T-helper 2 cell treated with Interferon-gamma antibody and Interleukin-4, amounts not matched to agents 5 μg/mL and 100 μg/mL, for 36 hours (primary cell): Measurements from ENCODE around the gene VMAC.
"Not testable (repeated sequence)": the region's sequence is repeated elsewhere in the genome, so short reads cannot be mapped to it uniquely, and the experiment has no call there.

Experiments used
- DNase-seq: peaks from one replicate; pipeline ENCODE4 v3.0.0; 2021; ENCODE audit warnings: low spot score
- H3K27ac Mint-ChIP-seq: one replicate; pipeline ENCODE4 v1.8.0; 2021; ENCODE audit warnings: mild to moderate bottlenecking, mixed read lengths
- H3K27me3 Mint-ChIP-seq: one replicate; pipeline ENCODE4 v1.8.0; 2021; ENCODE audit warnings: low read depth, mixed read lengths
- H3K36me3 Mint-ChIP-seq: one replicate; pipeline ENCODE4 v1.8.0; 2021; ENCODE audit warnings: low read depth, mixed read lengths
- H3K4me1 Mint-ChIP-seq: one replicate; pipeline ENCODE4 v1.8.0; 2021; ENCODE audit warnings: low read depth, mixed read lengths
- H3K4me3 Mint-ChIP-seq: one replicate; pipeline ENCODE4 v1.8.0; 2022; ENCODE audit warnings: mild to moderate bottlenecking, moderate library complexity, mixed read lengths
- H3K9me3 Mint-ChIP-seq: one replicate; pipeline ENCODE4 v1.8.0; 2021; ENCODE audit warnings: mixed read lengths

Gene VMAC

DNA sequence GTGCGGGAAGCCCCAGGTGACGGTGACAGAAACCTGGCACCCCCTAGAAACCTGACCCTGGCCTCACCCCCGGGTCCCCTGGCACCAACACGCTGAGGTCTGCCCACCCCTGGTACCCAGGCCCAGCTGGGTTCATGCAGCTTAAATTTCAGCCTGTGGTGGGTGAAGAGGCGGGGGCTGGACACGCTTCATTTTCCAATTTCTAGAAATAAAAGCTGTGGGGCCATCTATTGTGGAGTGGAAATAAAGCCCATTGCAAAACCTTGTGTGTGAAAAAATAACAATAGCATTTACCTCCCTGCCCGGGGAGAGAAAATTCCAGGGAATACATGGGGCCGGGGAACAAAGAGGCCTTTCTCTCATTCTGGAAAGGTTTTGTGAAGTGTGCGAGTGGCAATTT, 26.8 kb upstream of the VMAC start:
- H3K27ac Mint-ChIP-seq, result no peak overlapping the region
- DNase-seq, result no peak
- H3K27me3 Mint-ChIP-seq, result peaks cover 4% of the 10 kb centered on the region
- H3K9me3 Mint-ChIP-seq, result no peaks in the 10 kb centered on the region
- H3K4me3 Mint-ChIP-seq, result no peak overlapping the region
- no peaks in the 10 kb centered on the region for H3K36me3 Mint-ChIP-seq
- no peaks in the 10 kb centered on the region for H3K4me1 Mint-ChIP-seq

DNA sequence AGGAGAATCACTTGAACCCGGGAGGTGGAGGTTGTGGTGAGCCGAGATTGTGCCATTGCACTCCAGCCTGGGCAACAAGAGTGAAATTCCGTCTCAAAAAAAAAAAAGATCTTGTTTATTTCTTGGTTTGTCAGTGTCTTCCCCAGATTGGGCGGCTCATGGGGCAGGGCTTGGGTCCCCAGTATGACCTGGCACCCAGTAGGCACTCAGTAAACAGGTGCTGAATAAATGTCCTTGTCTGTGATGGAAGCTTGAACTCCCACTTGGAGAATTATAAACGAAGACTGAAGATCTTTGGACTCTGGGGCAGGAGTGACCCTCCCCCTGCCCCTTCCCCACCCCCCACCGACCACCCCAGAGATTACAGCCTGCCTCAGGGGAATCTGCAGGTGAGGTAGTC, 24.5 kb upstream of the VMAC start:
- H3K4me3 Mint-ChIP-seq, result no peak overlapping the region
- DNase-seq, result no peak
- no peaks in the 10 kb centered on the region for H3K4me1 Mint-ChIP-seq
- H3K9me3 Mint-ChIP-seq, result no peaks in the 10 kb centered on the region
- H3K27ac Mint-ChIP-seq, result no peak overlapping the region
- H3K36me3 Mint-ChIP-seq, result no peaks in the 10 kb centered on the region
- peaks cover 4% of the 10 kb centered on the region for H3K27me3 Mint-ChIP-seq

DNA sequence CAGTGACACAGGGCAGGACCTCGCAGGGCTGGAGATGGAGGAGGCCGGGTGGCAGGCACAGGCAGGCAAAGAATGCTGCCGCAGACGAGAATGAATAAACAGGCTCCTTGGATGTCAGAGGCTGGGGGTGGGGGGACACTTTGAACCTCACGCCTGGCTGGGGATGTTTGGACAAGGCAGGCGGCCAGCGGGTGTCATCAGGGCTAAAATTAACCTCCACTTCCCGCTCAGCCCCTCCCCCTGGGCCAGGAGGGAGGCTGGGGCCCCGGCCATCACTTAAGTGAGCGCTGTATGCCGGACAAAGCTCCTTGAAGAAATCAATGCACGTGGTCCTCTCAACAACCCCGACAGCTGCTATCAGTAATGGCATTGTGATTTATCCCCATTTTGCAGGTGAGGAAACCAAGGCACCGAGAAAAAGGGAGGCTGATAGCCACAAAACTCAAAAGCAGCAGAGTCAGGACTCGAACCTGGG, 24.0 kb upstream of the VMAC start:
- Mint-ChIP-seq H3K27ac (no peak overlapping the region), H3K36me3 (no peaks in the 10 kb centered on the region), H3K27me3 (peaks cover 4% of the 10 kb centered on the region), H3K4me3 (no peak overlapping the region), H3K4me1 (no peaks in the 10 kb centered on the region), H3K9me3 (no peaks in the 10 kb centered on the region)
- DNase-seq, result no peak

DNA sequence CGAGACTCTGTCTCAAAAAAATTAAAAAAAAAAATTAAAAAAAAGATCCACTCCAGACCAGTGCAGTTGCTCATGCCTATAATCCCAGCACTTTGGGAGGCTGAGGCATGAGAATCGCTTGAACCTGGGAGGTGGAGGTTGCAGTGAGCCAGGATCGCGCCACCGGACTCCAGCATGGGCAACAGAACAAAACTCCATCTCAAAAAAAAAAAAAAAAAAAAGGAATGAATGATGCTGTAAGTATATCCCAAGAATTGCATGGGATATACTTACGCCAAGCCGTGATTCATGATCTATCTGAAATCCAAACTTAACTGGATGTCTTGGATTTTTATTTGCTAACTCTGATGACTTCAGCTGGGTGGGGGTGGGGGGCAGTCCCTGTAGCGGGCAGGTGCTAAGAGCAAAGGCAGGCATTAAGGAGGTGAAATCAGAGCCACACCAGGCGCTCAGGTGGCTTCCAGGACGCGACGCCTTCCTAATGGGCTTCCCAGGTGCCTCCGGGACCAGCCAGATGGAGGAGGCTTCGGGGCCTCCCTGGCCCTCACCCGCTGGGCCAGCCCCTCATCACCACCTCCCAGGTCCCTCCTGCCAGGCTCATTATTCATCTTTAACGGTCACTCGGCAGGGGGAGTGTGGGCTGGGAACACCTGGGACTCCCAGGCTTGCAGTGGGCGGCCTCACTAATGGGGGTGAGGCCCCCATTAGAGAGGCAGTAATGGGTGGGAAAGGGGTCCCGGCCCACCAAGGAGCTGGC, 23.0 kb upstream of the VMAC start:
- DNase-seq, result no peak
- H3K4me3 Mint-ChIP-seq, result no peak overlapping the region
- H3K27me3 Mint-ChIP-seq, result peaks cover 4% of the 10 kb centered on the region
- H3K9me3 Mint-ChIP-seq, result no peaks in the 10 kb centered on the region
- no peak overlapping the region for H3K27ac Mint-ChIP-seq
- H3K4me1 Mint-ChIP-seq, result no peaks in the 10 kb centered on the region
- H3K36me3 Mint-ChIP-seq, result no peaks in the 10 kb centered on the region

DNA sequence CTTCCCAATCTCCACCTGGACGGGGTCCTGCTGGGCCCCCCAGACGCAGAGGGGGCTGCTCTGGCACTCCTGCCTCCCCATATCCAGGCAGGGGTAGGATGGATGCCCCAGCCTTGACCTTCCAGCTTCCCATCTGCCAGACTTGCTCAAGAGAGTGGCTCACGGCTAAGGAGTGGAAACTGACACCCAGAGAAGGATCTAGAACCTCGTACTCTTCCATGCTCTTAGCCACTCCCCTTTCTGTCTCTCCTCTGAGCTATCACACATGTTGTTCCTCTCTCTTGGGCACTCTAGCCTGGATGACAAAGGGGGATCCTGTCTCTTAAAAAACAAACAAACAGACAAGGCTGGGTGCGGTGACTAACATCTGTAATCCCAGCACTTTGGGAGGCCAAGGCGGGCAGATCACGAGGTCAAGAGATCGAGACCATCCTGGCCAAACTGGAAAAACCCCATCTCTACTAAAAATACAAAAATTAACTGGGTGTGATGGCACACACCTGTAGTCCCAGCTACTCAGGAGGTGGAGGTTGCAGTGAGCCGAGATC, 22.2 kb upstream of the VMAC start:
- no peaks in the 10 kb centered on the region for H3K36me3 Mint-ChIP-seq
- no peak overlapping the region for H3K27ac Mint-ChIP-seq
- peaks cover 4% of the 10 kb centered on the region for H3K27me3 Mint-ChIP-seq
- H3K4me3 Mint-ChIP-seq, result no peak overlapping the region
- no peaks in the 10 kb centered on the region for H3K4me1 Mint-ChIP-seq
- DNase-seq, result no peak
- no peaks in the 10 kb centered on the region for H3K9me3 Mint-ChIP-seq

DNA sequence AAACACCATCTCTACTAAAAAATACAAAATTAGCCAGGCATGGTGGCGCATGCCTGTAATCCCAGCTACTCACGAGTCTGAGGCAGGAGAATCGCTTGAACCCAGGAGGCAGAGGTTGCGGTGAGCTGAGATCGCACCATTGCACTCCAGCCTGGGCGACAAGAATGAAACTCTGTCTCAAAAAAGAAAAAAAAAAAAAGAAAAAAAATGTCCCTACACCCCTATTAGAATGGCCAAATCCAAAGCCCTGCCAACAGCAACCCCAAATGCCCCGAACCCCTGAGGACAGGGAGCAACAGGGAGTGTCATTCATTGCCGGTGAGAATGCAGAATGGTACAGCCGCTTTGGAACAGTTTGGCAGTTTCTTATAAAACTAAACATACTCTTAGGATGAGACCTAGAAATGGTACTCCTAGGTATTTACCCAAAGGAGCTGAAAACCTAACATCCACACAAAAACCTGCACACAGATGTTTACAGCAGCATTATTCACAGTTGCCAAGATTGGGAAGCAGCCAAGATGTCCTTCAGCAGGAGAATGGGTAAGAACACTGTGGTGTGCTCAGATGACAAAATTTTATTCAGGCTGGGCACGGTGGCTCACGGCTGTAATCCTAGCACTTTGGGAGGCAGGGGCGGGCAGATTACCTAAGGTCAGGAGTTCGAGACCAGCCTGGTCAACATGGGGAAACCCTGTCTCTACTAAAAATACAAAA, 21.4 kb upstream of the VMAC start:
- not testable (repeated sequence) for H3K27ac Mint-ChIP-seq, H3K4me3 Mint-ChIP-seq, H3K27me3 Mint-ChIP-seq, H3K4me1 Mint-ChIP-seq, H3K9me3 Mint-ChIP-seq, DNase-seq, H3K36me3 Mint-ChIP-seq

DNA sequence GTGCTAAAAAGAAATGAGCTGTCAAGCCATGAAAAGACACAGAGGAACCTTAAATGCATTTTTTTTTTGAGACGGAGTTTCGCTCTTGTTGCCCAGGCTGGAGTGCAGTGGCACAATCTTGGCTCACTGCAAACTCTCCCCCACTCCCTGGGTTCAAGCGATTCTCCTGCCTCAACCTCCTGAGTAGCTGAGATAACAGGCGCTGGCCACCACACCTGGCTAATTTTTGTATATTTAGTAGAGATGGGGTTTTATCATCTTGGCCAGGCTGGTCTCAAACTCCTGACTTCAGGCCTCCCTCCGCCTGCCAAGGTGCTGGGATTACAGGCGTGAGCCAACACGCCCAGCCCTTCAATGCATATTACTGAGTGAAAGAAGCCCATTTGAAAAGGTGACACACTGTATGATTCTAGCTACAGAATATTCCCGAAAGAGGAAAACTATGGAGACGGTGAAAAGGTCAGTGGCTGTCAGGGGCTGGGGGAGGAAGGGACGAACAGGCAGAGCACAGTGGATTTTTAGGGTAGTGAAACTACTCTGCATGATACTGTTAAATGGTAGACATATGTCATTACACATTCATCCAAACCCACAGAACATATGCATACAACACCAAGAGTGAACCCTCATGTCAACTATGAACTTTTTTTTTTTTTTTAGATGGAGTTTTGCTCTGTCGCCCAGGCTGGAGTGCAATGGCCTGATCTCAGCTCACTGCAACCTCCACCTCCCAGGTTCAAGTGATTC, 20.4 kb upstream of the VMAC start:
- H3K27ac Mint-ChIP-seq, H3K4me3 Mint-ChIP-seq, H3K27me3 Mint-ChIP-seq, H3K36me3 Mint-ChIP-seq, H3K4me1 Mint-ChIP-seq, DNase-seq, H3K9me3 Mint-ChIP-seq: not testable (repeated sequence)

DNA sequence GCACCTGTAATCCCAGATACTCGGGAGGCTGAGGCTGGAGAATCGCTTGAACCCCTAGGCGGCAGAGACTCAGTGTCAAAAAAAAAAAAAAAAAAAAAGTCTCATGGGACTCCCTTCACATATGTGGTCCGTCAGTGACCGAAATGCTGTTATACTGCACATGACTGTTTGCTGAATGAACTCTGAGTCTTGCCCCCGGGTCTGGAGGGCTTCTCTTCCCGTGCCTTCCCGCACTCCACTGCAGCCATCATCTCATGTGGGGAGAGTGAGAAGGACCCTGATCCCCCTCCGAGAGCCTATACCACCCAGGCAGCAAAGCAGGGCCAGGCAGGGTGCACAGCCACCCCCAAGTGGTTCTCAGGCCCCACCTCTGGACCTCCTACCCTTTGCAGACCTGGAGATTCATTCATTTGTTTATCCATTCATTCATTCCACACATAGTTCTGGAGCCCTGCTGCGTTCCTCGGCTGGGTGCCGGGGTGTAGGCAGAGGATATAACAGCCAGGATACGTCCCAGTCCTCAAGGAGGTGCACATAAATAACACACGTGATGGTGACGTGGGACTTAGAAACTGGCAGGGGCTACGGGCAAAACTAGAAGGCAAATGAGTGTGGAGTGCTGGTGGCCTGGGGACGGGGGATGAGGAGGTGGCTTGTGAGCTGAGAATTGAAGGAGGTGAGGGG, 15.2 kb upstream of the VMAC start:
- no peaks in the 10 kb centered on the region for H3K4me1 Mint-ChIP-seq
- H3K4me3 Mint-ChIP-seq, result no peak overlapping the region
- peaks cover 5% of the 10 kb centered on the region for H3K27me3 Mint-ChIP-seq
- DNase-seq, result no peak
- H3K9me3 Mint-ChIP-seq, result no peaks in the 10 kb centered on the region
- H3K36me3 Mint-ChIP-seq, result no peaks in the 10 kb centered on the region
- H3K27ac Mint-ChIP-seq, result no peak overlapping the region

DNA sequence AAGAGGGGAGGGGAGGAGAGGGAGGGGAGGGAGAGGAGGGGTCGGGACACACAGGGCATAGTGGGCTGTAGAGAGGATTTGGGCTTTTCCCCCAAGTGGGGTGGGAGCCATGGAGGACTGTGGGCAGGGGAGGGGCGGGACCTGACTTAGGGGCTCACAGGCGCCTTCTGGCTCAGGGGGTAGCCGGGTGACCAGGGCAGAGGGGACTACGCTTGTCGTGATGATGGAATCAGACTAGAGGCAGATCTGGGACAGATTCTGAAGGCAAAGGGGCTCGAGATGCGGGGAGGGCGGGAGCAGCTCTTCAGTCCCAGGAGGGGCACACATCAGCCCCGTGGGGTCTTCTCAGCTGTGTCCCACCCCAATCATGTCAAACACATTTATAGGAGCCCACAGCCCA, 14.6 kb upstream of the VMAC start:
- no peaks in the 10 kb centered on the region for H3K4me1 Mint-ChIP-seq
- H3K9me3 Mint-ChIP-seq, result no peaks in the 10 kb centered on the region
- DNase-seq, result no peak
- H3K36me3 Mint-ChIP-seq, result no peaks in the 10 kb centered on the region
- H3K27ac Mint-ChIP-seq, result no peak overlapping the region
- H3K4me3 Mint-ChIP-seq, result no peak overlapping the region
- peaks cover 5% of the 10 kb centered on the region for H3K27me3 Mint-ChIP-seq

DNA sequence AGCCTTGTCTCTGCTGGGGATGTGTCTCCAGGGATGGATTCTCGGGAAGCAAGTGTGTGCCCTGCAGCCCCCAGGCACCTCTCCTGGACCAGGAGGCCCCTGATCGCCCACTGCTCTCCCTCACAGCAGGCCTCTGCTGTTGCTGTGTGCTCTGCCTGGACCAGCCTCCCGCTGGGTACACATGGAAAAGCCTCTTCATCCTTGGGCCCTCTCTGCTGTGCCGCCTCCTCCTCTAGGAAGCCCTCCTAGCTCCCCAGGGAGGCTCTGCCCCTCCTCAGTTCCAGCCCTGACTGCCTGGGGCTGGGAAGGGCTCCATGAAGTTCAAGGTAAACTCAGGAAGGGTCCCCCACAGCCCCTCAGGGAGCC, 13.1 kb upstream of the VMAC start:
- H3K27me3 Mint-ChIP-seq, result peaks cover 5% of the 10 kb centered on the region
- no peaks in the 10 kb centered on the region for H3K9me3 Mint-ChIP-seq
- peaks cover 3% of the 10 kb centered on the region for H3K36me3 Mint-ChIP-seq
- no peak overlapping the region for H3K27ac Mint-ChIP-seq
- H3K4me3 Mint-ChIP-seq, result no peak overlapping the region
- no peaks in the 10 kb centered on the region for H3K4me1 Mint-ChIP-seq
- DNase-seq, result no peak

DNA sequence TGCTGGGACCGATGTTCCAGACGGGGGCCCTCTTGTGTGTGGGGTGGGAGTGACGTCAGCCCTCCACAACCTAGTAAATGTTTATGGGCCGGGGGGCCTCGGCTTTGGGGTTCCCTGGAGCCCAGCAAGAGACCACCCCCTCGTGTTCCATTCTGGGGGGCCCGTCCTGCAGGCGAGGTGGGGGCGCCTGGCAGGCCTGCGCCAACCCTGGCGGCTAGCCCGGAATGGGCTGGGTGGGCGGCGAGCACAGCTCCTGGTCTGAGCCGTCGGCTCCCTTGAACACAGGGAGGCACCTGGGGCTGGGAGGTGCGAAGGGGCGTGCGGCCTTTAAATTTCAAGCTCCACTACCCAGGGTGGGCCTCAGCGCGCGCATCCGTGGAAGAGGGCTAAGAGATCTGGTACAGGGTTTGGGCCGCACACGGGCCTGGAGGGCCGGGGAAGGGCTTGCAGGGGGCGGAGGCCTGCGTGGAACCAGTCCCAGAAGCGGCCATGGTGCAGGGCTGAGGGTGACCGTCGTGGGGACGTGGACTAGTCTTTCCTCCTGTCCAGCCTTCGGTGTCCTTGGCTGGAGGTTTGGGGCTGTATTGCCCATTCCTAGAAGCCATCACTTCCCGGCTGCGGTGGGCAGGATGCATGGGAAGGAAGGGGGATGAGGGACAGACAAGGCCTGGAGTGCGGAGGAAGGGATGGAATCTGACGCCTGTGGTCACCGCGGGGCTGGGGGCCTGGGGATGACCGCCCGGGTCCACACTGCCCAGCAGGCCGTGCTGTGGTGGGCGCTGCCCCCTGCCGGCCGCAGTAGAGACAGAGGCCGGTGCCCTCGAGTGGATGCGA, 12.5 kb upstream of the VMAC start:
- Mint-ChIP-seq H3K36me3 (peaks cover 3% of the 10 kb centered on the region), H3K9me3 (no peaks in the 10 kb centered on the region), H3K4me3 (no peak overlapping the region), H3K27me3 (peaks cover 5% of the 10 kb centered on the region), H3K27ac (no peak overlapping the region), H3K4me1 (no peaks in the 10 kb centered on the region)
- no peak for DNase-seq

DNA sequence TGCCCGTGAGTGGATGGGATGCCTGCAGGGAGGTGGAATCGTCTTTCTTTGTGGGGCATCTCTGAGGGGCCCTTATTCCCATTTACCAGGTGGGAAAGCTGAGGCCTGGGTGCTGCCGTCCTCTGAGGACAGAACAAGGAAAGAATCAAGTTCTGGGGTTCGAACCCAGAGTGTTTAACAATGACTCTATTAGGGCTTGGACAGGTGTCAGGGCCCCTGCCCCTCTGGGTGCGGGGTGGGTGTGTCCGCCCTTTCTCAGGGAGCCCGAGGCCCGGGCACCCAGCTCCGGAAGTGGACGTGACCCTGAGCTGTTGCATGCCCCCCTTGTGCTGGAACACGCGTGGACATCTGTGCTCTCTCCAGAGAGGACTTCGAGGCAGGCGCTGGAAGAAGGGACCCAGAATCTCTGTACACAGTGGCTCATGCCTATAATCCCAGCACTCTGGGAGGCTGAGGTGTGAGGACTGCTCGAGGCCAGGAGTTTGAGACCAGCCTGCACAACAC, 11.8 kb upstream of the VMAC start:
- no peak overlapping the region for H3K4me3 Mint-ChIP-seq
- peaks cover 3% of the 10 kb centered on the region for H3K36me3 Mint-ChIP-seq
- H3K9me3 Mint-ChIP-seq, result no peaks in the 10 kb centered on the region
- DNase-seq, result no peak
- H3K27me3 Mint-ChIP-seq, result peaks cover 5% of the 10 kb centered on the region
- no peak overlapping the region for H3K27ac Mint-ChIP-seq
- no peaks in the 10 kb centered on the region for H3K4me1 Mint-ChIP-seq
